OCI-LY1 (cell line): ENCODE measurements around the gene HIP1R.

ENCODE experiments used
- EZH2 ChIP-seq: fragments of 200-600 bp; sonication (generic), shearing (Covaris generic); IDR thresholded peaks from 2 replicates; pipeline ENCODE4 v1.8.0; 2017; ENCODE audit warnings: borderline replicate concordance, mixed run types, mild to moderate bottlenecking, antibody characterized with exemption, low read length, moderate library complexity, mixed read lengths
- TF ChIP-seq, protein P1 (sequence below): fragments of 200-600 bp; sonication (generic), shearing (Covaris generic); IDR thresholded peaks from 2 replicates; pipeline ENCODE4 v1.5.1; 2017; ENCODE audit warnings: mild to moderate bottlenecking, antibody characterized with exemption, low read length, moderate library complexity, mixed read lengths

DNA sequence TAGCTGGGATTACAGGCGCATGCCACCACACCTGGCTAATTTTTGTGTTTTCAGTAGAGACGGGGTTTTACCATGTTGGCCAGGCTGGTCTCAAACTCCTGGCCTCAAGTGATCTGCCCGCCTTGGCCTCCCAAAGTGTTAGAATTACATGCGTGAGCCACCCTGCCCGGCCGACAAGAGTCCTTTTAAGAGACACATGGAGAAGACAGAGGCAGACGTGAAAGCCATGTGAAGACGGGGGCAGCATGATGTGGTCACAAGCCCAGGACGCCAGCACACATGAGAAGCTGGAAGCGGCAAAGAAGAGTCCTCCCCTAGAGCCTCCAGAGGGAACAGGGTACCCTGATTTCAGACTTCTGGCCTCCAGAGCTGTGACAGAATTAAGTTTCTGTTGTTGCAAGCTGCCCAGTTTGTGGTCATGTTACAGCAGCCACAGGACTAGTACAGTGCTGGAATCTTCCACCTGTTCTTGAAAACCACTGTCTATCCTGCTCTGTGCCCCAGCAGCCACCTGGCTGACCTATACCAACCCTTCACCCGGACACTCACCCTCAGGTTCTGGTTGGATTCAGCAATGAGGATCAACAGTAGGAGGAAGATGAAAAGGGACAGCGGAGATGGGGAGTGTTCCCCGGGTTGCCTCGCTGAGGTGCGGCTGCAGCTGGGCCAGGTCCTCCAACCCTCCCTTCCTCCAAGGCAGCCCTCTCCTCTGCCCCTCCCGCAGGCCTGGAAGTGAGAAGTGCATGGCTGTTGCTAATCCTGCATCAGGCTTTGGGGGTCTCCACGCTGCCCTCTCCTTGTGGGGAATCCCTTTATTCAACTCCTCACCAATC is 43.7 kb downstream of the HIP1R start:
- TF ChIP-seq, protein P1, sequence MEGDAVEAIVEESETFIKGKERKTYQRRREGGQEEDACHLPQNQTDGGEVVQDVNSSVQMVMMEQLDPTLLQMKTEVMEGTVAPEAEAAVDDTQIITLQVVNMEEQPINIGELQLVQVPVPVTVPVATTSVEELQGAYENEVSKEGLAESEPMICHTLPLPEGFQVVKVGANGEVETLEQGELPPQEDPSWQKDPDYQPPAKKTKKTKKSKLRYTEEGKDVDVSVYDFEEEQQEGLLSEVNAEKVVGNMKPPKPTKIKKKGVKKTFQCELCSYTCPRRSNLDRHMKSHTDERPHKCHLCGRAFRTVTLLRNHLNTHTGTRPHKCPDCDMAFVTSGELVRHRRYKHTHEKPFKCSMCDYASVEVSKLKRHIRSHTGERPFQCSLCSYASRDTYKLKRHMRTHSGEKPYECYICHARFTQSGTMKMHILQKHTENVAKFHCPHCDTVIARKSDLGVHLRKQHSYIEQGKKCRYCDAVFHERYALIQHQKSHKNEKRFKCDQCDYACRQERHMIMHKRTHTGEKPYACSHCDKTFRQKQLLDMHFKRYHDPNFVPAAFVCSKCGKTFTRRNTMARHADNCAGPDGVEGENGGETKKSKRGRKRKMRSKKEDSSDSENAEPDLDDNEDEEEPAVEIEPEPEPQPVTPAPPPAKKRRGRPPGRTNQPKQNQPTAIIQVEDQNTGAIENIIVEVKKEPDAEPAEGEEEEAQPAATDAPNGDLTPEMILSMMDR: no peak
- TF ChIP-seq EZH2: no peak
